Ovary (tissue), 9 donors: ENCODE measurements around the gene TBPL1. TPM values are rescaled to one million over a fixed set of nuclear protein-coding genes. Genes with fewer than 3 reads are reported as not detected.

Experiments used
- DNase-seq, 5 donors: peaks; one replicate each; pipeline ENCODE4 v3.0.0-alpha.2; 2019 to 2020
- H3K27ac ChIP-seq, 2 donors: fragments of 200-600 bp; one replicate each; pipeline versions ENCODE4 v1.5.1 to v1.8.0; 2019 to 2022
- H3K27me3 ChIP-seq: fragments of 200-600 bp; one replicate; pipeline ENCODE4 v1.8.0; 2022
- H3K36me3 ChIP-seq: fragments of 200-600 bp; sonication (generic); one replicate; pipeline ENCODE4 v1.5.1; 2019
- H3K4me1 ChIP-seq: one replicate; pipeline ENCODE4 v1.8.1; 2013; ENCODE audit warnings: mild to moderate bottlenecking, moderate library complexity; ENCODE audit not compliant: insufficient read depth
- H3K4me3 ChIP-seq: fragments of 200-600 bp; sonication (generic); one replicate; pipeline ENCODE4 v1.5.1; 2017
- H3K9me3 ChIP-seq, 2 donors: fragments of 200-600 bp in 1 of 2; sonication (generic) in 1 of 2; one replicate each; pipeline versions ENCODE4 v1.5.1 to v1.8.1; 2013 to 2019; ENCODE audit warnings: mild to moderate bottlenecking in 1 of 2, moderate library complexity in 1 of 2
- CTCF ChIP-seq, 3 donors: fragments of 450-650 bp in 2 of 3; fragments of 200-600 bp in 1 of 3; IDR thresholded peaks; one replicate each; pipeline versions ENCODE4 v1.5.1 to v1.8.0; 2016 to 2022; ENCODE audit warnings: antibody characterized with exemption in 3 of 3, mild to moderate bottlenecking in 1 of 3
- EP300 ChIP-seq: sonication (generic); formaldehyde crosslinking; IDR thresholded peaks from one replicate; pipeline ENCODE4 v1.6.1; 2017; ENCODE audit warnings: antibody characterized with exemption
- POLR2A ChIP-seq: fragments of 450-650 bp; IDR thresholded peaks from one replicate; pipeline ENCODE4 v1.6.1; 2017; ENCODE audit warnings: antibody characterized with exemption, mild to moderate bottlenecking, moderate library complexity
- WGBS, 3 donors: extraction: QIAGEN DNeasy Blood & Tissue Kit in 1 of 3; methylation state at CpG; one replicate each; pipeline versions ENCODE4 v1.1.5 to v1.1.7; 2013 to 2017; 5-methylcytosine and 5-hydroxymethylcytosine counted together
- intact Hi-C, 4 donors: fragments of 100-400 bp; cut with DNase I; formaldehyde crosslinking; loops; one replicate each; pipeline versions ENCODE4 v1.11.0 to v1.15.1; 2022 to 2023
- polyA plus RNA-seq, 2 donors: library from polyadenylated mRNA; stranded (reverse); fragments of 200-250 nt in 1 of 2; fragments of 350-450 nt in 1 of 2; fragmentation: Illumina TruSeq in 1 of 2; extraction: RNeasy Lipid Tissue Mini Kit (QIAGEN cat#74804) in 1 of 2; gene quantifications; one replicate each; pipeline ENCODE4 v1.2.3, GENCODE V29; 2013 to 2014
- total RNA-seq, 7 donors: library from RNA; depleted of rRNA in 2 of 7; stranded (reverse); fragments of >200 nt in 2 of 7; fragmentation: NEBNext Ultra II Directional in 3 of 7; extraction: Animal tissue kit (Norgen Biotek cat#: 25700) in 3 of 7; gene quantifications; one replicate each; pipeline versions ENCODE4 v1.1.0 to v1.2.4, GENCODE V29; 2016 to 2023
- donor health status: DM: no; HTN: no; CAD: no; lungs with moderate emphysema.
- donor health status: DM: no; HTN: no; CAD: no.
- donor health status: Bipolar disorder and iron deficiency.
- donor health status: DM: yes; HTN: yes; CAD: no.
- donor health status: DM: no; HTN: no; CAD: no.
- donor health status: DM: yes; HTN: yes; CAD: no.

The TBPL1 gene
- total and polyA plus RNA-seq, 9 donors, result 13.3 to 25.2 (median 18.6) TPM

- H3K9me3 ChIP-seq, result no peaks in the 10 kb centered on the region
- no peaks in the 10 kb centered on the region for H3K4me1 ChIP-seq
- no peak overlapping the region for H3K27ac ChIP-seq
- H3K36me3 ChIP-seq, result no peaks in the 10 kb centered on the region
- intact Hi-C loops, result no loop called here
- H3K4me3 ChIP-seq, result no peak overlapping the region
- no peaks in the 10 kb centered on the region for H3K27me3 ChIP-seq
- DNase-seq, result no peak
- TF ChIP-seq CTCF (IDR thresholded peaks at IDR 0.05) (no peak), POLR2A (no peak), EP300 (no peak)
These were observed 56.9 kb downstream of the TBPL1 start for GRCh38 chr6:134009876-134010275.

GRCh38 chr6:134010400-134010799 lies 57.4 kb downstream of the TBPL1 start:
- no peak overlapping the region for H3K4me3 ChIP-seq
- TF ChIP-seq CTCF (IDR thresholded peaks at IDR 0.05) (no peak), POLR2A (no peak), EP300 (no peak)
- no peak for DNase-seq
- 93 to 96% (median 95%) methylated on average over 8 of the region's 8 CpGs for WGBS, 3 donors
- no peaks in the 10 kb centered on the region for H3K9me3 ChIP-seq
- H3K27me3 ChIP-seq, result no peaks in the 10 kb centered on the region
- intact Hi-C loops, result no loop called here
- H3K27ac ChIP-seq, result no peak overlapping the region
- H3K36me3 ChIP-seq, result no peaks in the 10 kb centered on the region
- no peaks in the 10 kb centered on the region for H3K4me1 ChIP-seq

GRCh38 chr6:134010974-134011373 lies 58.0 kb downstream of the TBPL1 start:
- Histone ChIP-seq H3K9me3 (no peaks in the 10 kb centered on the region), H3K4me3 (no peak overlapping the region), H3K36me3 (no peaks in the 10 kb centered on the region), H3K4me1 (no peaks in the 10 kb centered on the region), H3K27ac (no peak overlapping the region), H3K27me3 (no peaks in the 10 kb centered on the region)
- no peak for DNase-seq
- WGBS, 3 donors, result 67 to 77% (median 75%) methylated on average over 2 of the region's 2 CpGs
- no peak for TF ChIP-seq CTCF (IDR thresholded peaks at IDR 0.05)
- TF ChIP-seq EP300, result no peak
- no peak for TF ChIP-seq POLR2A
- intact Hi-C loops, result no loop called here

GRCh38 chr6:134014588-134015137 lies 61.6 kb downstream of the TBPL1 start:
- intact Hi-C loops, result no loop called here
- 8 to 20% (median 15%) methylated on average over 3 of the region's 3 CpGs for WGBS, 3 donors
- Histone ChIP-seq H3K36me3 (no peaks in the 10 kb centered on the region), H3K4me1 (no peaks in the 10 kb centered on the region), H3K27ac (no peak overlapping the region), H3K9me3 (no peaks in the 10 kb centered on the region), H3K27me3 (no peaks in the 10 kb centered on the region), H3K4me3 (no peak overlapping the region)
- DNase-seq, result no peak
- no peak for TF ChIP-seq CTCF (IDR thresholded peaks at IDR 0.05)
- no peak for TF ChIP-seq EP300
- TF ChIP-seq POLR2A, result no peak
